Measurements from ENCODE around the gene ZNF516.

The ZNF516 gene

DNA sequence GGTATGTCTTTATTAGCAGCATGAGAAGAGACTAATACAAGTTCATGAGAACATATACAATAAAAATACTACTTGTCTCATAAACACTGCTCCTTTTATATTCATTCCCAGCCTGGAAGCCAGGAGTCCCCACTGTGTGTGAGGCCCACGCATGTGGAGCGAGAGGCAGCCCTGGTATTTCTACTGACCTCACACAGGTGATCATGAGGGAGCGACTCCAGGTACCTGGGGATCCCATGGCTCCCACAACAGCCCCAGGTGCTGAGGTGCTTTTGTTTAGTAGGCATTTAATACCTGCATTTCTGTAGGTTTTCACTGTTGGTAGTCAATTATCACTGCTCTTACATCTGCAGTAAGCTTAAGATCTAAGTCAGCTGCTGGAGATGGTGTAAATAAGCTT, 75.2 kb downstream of the ZNF516 start:
- DNase-seq (ENCODE audit: low read depth), result no peak

DNA sequence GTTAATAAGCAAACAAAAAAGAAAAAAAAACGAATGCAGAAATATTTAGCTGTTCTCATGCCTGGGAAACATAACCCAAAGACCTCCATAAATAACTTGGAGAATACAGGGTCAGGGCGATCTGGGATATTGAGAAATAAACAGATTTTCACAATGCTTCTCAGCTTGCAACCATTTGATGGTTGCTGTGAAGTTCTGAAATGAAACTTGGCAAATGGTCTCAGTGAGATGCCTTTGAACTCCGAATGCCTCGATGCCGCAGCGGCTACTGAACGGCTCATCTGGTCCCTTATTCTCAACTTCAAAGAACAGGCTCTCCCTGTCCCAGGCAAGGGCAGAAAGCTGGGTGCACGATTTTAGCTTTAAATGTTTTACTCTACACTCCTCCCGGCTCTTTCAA, 78.1 kb downstream of the ZNF516 start:
- DNase-seq (ENCODE audit: low read depth), result no peak

DNA sequence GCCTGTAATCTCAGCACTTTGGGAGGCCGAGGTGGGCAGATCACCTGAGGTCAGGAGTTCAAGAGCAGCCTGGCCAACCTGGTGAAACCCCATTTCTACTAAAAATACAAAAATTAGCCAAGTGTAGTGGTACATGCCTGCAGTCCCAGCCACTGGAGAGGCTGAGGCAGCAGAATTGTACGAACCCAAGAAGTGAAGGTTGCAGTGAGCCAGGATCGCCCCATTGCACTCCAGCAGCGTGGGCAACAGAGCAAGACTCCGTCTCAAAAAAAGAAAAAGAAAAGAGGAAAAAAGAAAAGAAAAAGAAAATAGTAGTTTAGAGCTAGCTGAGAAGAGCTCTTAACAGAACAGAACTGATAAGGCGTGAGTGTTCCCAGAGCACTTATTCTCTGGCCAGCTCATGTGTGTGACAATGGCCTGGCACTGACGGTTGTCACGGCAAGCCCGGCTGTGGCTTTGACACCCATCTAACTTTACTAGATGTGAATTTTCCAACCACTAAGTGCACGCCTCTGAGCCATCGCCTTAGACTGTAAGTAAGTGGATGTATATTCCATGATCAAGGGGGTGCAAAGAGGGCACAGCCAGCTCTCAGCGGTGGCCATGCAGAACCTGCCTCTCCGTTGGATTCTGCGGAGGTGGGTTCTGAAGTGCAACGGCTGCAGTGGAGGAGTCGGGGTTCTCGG, 80.0 kb downstream of the ZNF516 start:
- no peak for DNase-seq (ENCODE audit: low read depth)

DNA sequence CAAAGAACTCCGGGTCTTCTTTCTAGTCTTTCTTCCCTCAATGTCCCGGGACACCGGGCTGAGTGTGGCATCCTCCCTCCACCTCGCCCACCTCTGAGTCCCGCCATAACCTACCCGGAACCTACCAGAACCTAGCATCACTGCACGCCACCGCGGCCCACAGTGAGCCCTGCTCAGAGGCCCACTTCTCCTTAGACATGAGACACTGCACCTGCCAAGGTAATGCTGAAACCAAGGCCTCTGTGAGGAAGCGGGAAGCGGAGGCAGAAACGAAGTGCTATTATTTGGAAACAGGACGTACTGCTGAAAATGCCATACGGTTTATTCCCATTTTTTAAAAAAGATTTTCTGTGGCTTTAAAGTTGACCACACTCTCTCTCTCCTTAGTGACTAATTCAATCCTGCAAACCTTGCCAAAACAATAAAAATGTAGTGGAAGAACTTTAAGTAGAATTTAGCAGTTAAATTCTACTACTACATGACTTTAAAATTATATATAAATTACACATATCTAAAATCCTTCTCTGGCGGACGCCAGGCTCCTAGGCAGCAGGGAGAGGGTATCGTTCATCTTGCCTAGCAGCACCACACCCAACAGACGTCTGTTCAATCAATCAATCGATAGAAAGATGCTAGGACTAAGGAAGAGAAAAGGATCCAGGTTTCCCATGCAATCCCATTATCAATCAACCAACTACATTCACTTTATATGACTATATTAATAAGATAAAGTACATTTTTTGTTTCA, 82.0 kb downstream of the ZNF516 start:
- DNase-seq (ENCODE audit: low read depth), result no peak

DNA sequence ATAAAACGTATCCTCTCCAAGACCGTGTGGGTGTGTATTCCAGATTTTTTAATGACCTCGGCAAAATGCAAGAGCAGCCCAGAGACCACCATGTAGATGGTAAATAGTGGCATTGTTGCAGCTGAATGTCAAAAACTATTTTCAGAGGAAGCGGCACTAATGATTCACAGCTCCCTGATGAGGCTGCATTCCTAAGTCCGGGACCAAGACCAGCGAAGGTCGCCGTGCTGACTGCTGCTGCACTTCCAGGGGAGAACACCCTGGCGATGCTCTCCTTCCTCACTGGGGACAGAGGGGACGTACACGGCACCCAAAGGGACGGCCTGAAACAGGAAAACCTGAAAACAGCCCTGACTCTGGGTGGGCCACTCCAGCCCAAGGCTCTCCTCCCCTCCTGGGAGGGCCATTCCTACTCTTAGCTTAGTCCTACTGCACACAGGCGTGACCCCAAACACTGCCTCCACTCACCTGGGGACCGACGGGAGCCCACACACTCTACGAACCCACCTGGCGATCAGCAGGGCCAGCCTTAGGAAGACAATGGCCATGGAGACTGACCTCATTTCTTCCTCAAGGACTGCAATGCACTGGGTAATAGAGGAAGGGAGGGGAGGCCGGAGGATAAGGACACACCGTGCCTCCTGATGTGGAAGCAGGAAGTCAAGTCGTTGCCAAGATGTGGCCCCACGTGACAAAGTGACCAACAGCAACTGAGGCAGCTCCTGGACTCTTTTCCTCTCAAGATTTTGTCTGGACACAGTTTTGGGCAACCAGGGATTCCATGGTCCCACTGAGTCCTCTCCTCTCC, 82.8 kb downstream of the ZNF516 start:
- DNase-seq (ENCODE audit: low read depth), result no peak

DNA sequence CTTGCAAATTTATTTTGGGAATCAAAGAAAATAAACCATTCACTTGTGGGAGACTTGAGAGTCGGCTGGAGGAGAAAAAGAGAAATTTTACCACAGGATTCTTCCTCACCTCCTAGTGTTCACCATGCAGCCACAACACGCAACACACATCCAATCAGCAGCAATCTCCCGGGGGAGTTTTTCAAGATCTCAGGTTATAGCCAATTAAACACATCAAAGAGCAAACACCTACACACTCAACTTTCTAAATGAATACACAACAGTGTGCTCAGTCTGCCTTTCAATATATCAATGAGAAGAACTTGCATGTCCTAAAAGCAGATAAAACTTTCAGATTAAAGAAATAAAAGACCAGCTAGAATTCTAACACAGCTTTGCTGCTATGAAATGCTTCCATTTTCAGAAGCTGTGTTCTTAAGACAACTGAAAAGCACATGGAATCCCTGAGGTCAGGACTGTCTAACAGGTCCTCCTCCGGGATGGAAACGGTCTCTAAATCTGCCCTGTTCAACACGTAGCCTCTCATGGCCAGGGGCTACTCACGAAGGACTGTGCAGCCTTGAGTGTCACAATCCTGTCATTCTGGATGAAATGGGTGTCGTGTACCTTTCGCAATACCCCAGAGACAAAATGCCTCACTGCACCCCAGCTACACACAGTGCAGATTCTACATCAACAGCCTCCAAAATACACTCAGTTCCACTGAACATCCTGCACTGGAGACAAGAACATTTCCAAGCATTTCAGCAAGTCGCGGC, 84.2 kb downstream of the ZNF516 start:
- DNase-seq (ENCODE audit: low read depth), result no peak

DNA sequence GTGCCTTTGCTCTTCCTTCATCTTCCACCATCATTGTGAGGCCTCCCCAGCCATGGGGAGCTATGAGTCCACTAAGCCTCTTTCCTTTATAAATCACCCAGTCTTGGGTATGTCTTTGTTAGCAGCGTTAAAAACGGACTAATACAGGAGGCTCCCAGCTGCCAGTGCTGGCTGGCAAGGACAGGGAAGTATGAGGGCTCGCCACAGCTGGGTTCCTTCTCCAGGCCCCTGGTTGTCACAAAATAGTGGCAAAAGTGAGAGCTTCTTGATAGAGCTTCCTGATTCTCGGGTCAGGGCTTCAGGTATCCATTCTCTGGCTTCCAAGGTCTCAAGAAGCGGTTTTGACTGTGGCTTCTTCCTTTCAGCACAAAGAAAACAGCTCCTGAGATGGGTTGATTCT, 85.0 kb downstream of the ZNF516 start:
- no peak for DNase-seq (ENCODE audit: low read depth)

DNA sequence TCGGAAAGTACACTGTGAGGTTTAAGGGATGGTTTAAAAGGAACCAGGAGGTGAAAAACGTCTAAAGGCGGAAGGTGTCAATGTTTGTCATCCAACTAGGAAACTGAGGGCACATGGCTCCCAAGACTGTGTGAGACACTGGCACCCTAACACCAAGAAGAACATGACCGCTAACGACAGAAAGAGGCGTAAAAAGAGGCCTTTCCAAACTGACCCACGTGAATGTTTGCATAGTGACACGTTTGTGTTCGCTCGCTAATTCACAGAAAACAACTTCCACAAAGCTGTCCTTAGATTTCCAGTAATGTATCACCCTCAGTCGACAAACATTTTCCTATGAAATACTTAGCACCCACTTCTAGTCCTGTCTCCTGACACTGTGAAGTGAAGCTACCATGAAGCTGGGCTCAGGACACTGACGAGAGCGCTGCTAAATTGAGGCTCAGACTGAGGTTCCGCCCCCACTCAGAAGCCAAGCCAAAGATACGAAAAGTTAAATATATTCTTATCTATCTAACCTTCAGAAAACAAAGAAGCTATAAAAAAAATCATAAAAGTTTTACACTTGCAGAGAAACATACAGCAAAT, 86.5 kb downstream of the ZNF516 start:
- DNase-seq (ENCODE audit: low read depth), result no peak

DNA sequence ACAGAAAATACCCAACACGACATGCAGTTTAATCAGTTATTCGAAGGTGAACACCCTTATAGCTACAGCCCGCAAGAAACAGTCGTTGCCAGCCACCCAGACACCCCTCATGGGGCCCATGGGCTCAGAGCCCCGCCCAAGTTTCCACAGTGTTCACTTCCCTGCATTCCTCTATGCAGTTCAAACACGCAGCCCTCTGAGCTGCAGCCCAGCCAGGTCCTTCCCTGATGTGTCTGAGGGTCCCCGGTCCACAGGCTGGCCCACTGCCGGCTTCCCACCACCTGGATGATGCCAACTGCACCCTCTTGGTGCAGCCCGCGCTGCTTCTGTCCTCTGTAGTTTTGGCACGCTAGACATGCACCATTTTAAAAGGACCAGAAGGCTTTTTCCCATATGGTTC, 87.4 kb downstream of the ZNF516 start:
- no peak for DNase-seq (ENCODE audit: low read depth)

DNA sequence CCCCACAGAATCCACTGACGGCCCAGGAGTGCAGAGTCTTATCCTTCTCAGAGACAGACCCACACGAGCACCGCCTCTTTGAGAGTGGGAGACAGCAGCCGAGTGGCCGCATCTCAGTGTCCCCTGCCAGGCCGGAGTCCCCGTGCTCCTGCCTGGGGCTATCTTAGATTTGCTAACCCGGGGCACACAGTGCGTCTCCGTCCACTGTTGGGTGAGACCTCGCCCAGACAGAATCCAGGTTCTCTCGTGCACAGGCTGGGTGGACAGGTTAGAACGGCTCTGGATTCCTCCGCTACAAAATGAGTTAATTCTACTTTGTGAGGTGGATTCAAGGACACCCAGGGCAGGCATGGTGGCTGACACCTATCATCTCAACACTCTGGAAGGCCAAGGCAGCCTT, 88.3 kb downstream of the ZNF516 start:
- DNase-seq (ENCODE audit: low read depth), result no peak

DNA sequence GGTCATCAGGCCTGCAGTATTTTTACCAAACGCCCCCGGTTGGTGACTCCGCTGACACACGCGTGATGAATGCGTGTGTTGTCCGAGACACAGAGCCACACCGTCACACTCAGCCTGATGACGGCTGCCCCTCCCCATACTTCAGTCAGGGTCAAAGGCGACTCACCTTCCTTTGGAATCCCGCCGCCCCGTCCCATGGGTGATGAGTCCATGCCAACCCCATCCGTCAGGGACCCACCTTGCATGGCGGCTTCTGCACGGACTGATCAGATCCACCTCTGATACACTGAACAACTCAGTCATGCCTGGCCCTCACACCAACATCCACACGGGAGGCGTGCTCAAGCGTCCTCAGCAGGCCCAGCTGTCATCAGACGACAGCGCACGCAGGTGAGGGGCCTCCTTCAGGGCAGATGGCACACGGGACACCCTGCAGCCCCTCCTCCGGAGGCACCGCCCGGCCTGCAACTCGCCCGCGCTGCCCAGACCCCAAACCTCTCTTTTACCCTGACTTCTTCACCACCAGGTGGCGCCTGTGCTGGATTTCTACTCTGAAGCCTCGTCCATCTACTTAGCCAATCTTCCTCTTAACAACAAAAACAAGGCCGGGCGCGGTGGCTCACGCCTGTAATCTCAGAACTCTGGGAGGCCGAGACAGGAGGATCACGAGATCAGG, 89.2 kb downstream of the ZNF516 start:
- no peak for DNase-seq (ENCODE audit: low read depth)

DNA sequence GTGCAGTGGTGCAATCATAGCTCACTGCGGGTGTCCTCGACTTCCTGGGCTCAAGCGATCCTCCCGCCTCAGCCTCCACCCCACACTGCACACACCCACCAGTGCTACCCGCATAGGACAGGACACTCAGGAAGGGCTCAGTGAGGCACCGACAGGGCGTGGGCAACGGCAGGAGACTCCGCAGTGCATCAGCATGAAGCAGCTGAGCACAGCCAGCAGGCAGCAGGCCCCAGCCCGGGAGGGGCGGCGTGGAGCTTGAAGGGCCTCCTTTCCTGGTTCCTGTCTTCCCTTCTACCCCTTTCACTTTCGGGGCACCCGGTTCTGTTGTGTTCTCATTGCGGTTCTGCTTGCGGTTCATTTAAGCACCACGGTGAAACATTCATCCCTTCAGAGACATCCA, 89.8 kb downstream of the ZNF516 start:
- no peak for DNase-seq (ENCODE audit: low read depth)

DNA sequence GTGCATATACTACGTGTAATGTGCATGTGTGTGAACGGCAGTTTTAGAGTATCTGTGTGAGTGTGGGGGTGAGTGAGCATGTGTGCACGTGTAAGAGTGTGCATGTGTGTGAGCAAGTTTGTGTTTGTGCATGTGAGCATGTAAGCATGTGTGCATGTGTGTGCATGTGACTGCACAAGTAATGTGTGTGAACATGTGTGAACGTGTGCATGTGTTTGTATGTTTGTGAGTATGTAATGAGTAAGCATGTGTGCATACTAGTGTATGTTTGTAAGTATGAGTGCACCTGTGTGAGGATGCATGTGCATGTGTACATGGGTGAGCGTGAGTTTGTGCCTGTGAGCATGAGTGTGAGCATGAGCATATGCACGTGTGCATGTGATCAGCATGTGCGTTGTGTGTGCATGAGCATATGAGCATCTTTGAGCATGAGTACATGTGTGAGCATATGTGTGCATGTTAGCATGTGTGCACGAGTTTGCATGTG, 90.7 kb downstream of the ZNF516 start:
- DNase-seq (ENCODE audit: low read depth), result no peak

DNA sequence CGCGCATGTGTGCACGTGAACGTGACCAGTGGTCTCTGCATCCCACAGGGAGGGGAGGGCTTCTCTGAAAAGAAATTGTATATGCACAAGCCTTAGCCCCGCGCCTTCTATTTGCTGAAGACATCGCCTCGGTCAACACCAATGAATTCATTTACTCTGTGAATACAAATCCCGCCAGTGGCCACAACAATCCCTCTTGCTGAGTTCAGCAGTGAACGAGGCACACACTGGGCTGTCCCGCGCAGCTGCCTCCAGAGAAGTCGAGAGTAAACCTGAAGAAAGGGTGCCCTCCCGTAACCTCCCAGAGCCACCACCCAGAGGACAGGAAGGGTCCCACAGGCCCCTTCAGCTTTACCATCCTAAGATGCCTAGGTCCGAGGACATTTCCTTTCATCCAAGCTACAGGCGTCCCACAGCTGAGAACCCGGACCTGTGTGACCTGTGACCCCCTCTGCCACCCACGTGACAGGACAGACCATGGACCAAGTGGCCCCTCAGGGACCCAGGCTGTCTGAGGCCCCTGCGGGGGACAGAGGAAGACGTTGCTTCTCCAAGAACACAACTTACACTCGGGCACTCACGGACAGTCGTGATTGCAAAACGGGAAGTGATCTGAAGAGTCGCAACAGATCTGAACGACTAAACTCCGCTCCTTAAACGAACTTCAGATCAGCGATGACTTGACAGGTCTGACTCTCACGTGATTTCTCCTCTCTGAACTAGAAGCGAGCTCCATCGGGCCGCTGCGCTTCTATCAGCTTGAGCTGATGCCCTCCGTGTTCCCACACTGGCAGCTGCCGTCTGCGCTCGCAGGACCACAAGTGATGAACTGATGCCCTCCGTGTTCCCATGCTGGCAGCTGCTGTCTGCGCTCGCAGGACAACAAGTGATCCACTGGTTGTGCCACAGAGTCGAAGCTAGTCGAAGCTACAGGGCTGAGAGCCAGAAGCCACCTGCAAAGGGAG, 92.7 kb downstream of the ZNF516 start:
- no peak for DNase-seq (ENCODE audit: low read depth)

DNA sequence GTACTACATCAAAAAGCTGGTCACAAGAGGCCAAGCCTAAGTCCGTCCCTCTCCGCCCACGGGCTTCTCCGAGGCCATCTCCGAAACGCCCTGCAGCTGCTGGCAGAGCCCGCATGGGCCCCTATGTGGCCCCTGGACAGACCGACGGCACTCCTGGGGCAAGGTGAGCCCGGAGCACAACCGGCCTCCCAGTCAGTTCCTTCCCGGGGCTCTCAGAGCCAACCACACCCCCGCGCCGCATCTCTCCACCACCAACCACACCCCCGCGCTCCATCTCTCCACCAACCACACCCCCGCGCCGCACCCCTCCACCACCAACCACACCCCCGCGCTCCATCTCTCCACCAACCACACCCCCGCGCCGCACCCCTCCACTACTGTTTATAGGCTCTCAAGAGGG, 93.5 kb downstream of the ZNF516 start:
- no peak for DNase-seq (ENCODE audit: low read depth)

DNA sequence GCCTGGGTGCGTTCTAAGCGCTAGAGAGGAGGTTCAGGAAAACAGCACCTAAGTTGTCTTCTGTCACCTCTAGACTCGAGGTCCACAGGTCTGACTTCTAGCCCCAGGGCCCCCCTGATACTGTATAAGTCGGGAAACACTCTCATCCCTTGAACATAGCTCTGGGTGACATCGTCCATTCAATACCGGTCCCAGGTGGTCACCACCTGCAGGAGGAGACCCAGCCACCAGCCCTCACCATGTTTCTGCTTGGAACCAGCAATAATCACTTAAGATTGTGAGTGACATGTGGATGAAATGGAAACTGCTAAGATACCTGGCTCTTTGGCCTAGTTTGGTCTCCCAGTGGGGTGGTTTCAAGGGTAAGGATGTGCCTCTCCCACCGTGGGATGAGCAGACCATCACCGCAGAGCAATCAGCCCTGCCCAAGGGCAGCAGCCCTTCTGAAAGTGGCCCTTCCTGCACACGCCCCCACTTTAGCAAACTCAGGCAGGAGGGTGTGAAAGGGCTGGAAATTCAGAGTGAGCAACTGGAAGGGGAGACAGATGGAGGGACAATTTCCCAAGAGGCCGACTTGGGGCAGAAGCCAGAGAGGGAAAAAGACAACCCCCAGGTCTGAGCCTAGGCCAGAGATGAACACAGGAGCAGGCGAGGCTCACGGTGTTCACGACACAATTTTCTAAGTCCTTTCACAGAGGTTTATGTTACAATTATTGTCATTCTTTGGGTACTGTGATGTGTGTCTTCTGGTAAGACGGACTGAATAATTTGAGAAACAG, 95.2 kb downstream of the ZNF516 start:
- no peak for DNase-seq (ENCODE audit: low read depth)

DNA sequence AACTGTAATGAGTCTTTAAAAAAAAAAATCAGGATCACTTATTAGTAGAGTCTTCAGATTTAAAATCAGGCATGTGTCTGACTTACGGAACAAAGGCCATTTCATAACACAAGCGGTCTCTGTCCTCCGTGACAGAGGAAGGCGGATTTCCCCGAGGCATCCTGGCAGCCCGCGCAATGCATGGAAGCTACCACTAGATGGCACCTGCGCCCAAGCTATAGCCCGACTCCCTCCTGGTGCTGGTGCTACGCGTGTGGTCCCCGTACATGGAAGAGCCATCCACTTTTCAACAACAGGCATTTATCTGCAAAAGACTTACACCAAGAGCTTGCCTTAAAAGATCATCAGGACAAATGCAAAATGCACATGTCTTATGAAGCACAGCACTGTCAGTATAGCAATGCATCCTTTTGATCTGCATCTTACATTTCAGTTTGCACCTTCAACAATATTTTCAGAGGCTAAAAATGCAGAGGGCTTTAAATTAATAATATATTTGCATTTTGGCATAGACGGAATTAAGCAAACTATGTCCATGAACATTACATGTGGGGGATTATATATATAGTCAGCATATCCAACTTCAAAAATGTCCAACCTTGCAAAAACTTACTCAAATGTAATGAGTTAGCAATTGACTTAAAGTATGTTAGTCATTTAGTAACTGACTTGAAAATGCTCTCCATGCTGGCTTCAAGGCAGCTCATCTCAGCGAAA, 96.0 kb downstream of the ZNF516 start:
- DNase-seq (ENCODE audit: low read depth), result peak; percentile 34

DNA sequence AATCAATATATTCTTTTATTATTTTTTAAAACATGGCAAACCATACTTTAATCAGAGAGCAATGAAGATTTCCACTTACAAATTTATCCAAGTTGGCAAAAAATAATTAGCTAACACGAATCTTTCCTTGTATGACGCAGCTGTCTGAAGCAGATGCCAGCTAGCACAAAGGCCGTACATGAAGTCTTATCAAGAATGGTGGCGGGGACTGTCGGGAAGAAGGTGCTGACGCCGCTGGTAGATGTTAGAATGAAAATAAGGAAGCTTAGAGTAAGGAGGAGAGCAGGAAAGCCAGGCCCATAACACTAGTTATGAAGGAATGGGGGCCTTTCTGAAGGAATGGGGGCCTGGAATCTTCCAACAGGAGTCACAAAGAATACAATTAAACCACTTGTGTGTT, 96.7 kb downstream of the ZNF516 start:
- no peak for DNase-seq (ENCODE audit: low read depth)

DNA sequence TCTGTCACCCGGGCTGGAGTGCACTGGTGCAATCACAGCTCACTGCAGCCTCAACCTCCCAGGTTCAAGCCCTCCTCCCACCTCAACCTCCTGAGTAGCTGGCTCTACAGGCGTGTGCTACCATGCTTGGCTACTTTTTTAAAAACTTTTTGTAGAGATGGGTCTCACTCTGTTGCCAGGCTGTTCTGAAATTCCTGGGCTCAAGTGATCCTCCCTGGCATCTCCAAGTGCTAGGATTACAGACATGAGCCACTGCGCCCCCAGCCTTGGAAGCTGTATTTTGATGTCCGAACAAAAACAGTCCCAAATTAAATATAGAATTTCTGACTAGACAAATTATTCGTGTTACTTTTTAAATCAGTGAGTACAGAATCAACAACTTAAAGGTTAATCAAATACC, 97.4 kb downstream of the ZNF516 start:
- DNase-seq (ENCODE audit: low read depth), result no peak

Data from CMK (cell line).